Urothelium cell line (cell line): ENCODE measurements around the gene CNKSR2.
"Not testable (repeated sequence)": the region's sequence is repeated elsewhere in the genome, so short reads cannot be mapped to it uniquely, and the experiment has no call there.

Source experiments
- DNase-seq: peaks from one replicate; pipeline ENCODE4 v3.0.0; 2011; ENCODE audit warnings: low spot score, mixed read lengths
- FAIRE-seq: peaks from 2 replicates; lab custom pipeline; 2011; peaks lifted over from hg19 to GRCh38; lab: Jason Lieb, UNC

The CNKSR2 gene

DNA sequence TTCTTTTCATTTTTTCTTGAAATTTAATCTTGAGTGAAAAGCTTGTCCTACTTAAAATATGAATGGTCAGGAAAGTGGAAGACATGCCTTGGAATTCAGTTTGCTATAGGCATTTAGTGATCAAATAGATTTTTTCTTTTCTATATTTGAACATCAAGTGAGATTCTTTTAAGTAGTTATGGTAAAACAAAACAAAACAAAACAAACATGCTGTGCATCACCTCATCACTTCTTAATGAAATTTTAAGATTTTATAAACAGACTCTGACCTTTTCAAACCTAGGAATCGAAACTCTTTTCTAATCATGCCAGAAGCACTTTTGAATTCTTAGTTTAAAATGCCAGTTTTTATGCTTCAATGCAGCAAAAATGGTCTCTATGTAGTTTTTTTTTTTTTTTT is 62.8 kb downstream of the CNKSR2 start:
- FAIRE-seq = no peak
- no peak for DNase-seq

DNA sequence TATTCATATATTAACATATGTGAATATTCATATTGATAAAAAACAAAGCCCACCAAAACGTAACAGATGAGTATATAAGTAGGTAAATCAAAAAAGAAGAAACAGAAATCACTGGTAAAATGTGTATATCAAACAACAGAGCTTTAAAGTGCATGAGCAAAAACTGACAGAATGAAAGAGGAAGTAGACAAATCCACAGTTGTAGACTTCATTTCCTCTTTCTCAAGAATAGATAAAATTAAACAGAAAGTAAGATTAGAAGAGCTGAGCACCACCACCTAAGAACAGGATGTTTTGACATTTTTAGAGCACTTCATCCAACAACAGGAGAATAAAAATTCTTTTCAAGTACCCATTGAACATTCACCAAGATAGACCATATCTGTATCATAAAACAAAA is 64.6 kb downstream of the CNKSR2 start:
- no peak for DNase-seq
- no peak for FAIRE-seq

DNA sequence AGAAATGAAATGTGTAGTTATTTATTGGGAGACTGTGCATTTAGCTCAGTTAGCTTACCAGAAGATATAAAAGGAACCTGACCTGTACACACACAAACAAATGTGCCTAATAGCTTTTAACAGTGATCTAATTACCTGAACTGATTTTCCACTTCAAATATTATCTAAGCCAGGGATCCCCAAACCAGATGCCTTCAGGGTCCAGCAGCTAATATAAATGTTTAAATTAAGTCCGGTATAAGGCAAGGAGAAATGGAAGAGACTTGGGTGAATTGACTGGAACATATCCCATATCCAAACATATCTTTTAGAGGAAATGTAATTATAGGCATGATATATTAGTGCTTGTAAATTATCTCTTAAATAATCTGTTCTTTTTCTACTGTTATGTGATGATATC is 66.7 kb downstream of the CNKSR2 start:
- FAIRE-seq = no peak
- no peak for DNase-seq

DNA sequence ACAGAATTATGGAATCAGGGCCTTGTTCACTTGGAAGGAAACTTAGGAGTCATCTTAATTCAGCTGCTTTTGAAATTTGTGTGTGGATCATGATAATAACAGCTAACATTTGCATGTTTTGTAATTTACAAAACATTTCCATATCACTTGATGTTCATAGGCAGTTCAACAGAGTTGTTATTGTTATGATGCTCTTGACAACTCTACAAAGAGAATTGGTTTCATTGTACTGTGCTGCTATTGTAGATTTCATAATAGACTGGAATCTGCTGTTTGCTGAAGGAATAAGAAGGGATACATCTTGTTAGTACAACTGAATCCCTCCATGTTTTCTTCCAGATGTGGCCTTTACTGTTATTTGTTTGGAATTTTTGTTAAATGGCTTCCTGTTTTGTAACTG is 83.5 kb downstream of the CNKSR2 start:
- no peak for FAIRE-seq
- DNase-seq = no peak

DNA sequence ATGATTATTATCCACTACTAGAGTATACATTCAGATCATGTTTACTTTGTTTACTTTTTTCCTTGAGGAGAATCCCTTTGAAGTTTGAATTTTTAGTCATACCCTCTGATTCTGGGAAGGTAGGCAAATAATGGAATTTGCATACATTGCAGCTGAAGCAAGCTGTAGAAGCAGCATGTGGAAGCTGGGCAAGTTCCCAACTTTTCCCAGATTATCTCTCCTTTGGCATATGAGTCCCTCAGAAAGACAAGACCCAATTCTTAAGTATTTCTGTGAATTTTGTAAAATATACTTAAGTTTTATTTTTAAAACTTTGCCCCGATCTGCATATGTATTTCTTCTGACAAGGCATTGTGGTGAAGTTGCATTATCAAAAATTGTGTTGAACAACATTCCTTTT is 94.9 kb downstream of the CNKSR2 start:
- DNase-seq = no peak
- no peak for FAIRE-seq

DNA sequence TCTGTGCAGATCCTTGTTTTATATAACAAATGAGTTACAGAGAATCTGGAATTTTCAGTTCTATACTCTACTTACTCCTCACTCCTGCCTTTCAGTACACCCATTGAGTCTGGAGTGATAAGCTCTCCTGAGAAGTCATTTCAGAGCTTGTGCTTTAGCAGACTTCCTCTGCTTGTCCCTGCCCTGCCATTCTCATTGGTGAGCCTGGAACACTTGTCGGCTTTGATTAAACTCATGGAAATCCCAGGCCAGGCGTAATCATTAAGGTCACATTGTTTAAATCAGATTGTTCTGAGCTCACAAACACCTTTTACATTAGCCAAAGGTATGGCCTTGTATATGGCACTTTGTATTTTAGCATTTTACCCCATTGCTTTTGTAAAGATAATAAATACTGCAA is 102.7 kb downstream of the CNKSR2 start:
- DNase-seq (no peak), FAIRE-seq (no peak)

DNA sequence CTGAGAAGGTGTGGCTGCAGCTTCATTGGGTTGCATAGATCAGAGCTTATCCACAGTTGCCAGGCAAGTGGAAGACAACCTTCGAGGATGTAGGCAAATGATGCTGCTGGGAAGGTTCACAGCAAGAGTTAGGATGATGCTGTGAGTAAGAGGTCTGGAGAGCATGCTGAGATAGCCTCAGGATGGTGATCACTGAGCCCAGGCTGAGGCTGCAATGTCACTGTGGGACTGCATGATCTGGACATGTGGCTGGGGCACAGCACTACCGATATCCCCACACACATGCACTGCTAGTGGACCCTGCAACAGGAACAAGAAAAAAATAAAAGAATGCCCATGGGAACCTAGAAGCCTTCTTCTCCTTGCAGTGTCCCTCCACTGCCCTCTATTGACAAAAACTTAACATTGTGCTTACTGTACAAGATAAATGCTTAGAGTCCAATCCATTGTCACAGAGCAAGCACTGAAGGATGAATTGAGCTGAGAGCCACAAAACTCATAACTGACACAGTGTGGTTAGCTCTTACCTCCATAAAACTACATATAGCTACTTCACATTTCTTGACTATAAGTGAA is 105.6 kb downstream of the CNKSR2 start:
- FAIRE-seq (no peak), DNase-seq (peak; percentile 4)

DNA sequence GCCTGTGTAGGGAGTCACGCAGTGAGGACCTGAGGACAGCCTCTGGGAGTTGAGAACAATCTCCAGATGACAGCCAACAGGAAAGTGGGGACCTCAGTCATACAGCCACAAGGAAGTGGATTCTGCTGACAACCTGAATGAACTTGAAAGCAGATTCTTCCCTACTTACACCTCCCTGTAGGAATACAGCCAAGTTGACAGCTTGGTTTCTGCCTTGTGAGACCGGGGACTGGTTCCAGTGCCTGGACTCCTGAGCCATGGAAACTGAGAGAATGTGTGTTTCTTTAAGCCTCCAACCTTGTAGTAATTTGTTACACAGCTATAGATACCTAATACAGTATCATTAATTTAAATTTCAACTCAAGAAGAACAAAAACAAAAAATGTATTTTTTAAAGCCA is 107.5 kb downstream of the CNKSR2 start:
- DNase-seq = no peak
- no peak for FAIRE-seq

DNA sequence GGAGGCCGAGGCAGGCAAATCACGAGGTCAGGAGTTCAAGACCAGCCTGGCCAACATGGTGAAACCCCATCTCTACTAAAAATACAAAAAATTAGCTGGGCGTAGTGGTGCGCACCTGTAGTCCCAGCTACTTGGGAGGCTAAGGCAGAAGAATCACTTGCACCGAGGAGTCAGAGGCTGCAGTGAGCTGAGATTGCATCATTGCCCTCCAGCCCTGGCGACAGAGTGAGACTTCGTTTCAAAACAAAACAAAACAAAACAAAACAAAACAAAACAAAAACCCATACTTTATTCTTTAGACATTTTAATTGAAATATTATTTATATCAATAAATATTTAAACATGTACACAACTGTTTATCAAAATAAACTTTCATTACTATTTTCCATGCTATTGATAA is 109.8 kb downstream of the CNKSR2 start:
- FAIRE-seq, DNase-seq: not testable (repeated sequence)

DNA sequence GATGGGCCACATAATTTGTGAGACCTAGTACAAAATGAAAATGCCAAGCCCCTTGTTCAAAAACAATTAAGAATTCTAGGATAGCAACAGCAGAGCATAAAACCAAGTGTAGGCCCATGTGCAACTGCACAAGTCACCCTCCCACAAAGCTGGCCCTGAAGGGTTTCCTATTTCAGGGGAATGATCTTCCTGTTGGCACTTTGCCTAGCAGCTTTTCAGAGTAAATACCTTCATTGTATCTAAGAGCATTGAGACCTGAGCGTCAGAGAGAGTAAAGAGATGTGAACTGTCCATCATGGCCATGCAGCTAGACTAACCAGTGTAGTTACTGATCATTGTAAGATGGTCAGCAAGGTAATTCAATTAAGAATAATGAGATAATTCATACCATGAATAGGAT is 113.6 kb downstream of the CNKSR2 start:
- peak; percentile 2 for DNase-seq
- no peak for FAIRE-seq

DNA sequence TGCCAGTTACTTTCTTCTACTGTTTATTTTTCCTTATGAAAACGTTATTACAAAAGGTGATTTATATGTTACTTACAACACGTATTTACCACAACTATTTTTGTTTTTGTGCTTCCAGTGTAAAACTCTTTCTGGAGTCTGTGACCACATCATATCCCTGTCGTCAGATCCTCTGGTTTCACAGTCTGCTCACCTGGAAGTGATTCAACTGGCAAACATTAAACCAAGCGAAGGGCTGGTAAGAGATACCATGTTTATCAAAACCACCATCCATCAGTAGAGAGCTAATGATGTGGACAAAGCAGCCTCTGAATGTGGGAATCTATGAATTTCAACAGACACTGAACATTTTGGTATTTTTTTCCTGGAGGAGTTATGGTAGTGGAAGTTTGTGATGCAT is 116.1 kb downstream of the CNKSR2 start:
- FAIRE-seq (no peak), DNase-seq (no peak)

DNA sequence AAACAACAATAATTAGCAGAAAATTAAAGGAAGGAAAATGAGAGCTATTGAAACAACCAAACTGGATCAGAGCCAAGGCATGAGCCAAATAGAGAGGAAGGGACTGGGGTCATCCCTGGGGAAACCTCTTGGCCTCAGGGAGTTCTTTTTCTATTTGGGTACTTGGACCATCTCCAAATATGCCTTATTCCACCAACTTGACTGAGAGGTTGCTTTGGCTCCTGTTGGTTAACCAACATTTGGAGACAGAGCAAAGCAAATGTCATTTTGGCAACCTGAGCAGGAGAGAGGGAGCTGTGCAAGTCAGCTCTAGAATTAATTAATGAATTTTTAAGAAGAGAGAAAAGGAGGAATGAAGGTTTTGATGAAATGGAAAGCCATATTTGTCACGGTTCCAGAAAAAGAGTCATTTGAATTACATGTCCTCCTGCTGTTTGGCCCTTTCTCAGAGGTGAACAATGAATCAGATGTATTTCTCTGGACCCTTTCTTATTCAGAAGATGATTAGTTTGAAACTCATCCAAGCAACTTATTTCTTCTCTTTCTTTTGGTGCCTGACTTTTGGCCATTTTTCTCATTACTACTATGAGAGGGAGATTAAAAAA is 119.1 kb downstream of the CNKSR2 start:
- FAIRE-seq (no peak), DNase-seq (no peak)

DNA sequence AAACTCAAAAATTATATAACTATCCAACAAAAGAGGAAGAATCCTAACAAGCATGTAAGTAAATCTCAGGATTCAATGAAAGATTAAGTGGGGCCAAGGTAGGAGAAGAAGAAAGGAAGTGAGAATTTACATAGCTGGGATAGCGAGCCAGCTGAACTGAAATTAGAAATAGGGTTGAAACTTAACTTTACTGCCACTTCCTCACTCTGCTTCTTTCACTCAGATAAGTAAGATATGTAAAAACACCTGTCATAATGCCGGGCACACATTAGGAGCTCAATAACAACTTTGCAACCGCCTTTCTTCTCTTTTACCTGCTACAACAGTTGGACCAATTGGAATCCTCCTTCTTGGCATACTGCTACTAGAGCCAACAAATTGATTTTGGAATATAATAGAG is 129.4 kb downstream of the CNKSR2 start:
- DNase-seq (no peak), FAIRE-seq (no peak)

DNA sequence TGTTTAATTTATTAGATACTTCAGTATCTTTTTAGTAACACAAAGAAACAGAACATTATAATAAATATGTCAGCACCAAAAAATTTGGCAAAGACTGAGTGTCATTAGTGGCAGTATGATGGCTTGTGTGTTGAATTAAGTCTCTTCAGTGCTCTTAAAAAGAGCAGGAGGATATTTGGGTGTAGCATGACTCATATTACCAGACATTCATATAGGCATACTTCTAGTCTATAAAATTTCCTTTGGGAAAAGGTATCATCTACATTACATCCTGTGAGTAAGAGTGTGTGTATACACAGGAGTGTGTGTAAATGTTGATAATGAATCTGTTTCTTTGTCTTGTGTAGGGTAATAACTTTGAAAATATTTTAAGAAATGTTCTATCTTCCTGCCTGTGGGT is 135.7 kb downstream of the CNKSR2 start:
- DNase-seq (peak; percentile 1), FAIRE-seq (no peak)

DNA sequence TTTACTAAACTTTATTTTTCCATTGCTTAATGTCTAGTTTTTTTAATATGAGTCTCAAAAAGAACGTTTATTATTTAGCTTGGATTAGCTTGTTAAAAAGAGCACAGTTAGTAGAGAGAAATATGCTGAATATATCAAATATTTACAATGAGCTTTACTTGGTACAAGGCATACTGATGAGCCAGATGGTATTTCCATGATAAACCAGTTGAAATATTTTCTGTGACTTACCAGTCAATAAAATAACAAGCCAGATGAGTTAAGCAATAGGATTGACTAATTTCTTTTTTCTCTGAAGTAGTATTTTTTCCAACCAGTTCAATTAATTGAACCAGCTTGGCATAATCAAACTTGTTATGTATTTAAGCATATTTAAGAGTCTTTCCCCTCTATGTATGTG is 149.8 kb downstream of the CNKSR2 start:
- no peak for DNase-seq

DNA sequence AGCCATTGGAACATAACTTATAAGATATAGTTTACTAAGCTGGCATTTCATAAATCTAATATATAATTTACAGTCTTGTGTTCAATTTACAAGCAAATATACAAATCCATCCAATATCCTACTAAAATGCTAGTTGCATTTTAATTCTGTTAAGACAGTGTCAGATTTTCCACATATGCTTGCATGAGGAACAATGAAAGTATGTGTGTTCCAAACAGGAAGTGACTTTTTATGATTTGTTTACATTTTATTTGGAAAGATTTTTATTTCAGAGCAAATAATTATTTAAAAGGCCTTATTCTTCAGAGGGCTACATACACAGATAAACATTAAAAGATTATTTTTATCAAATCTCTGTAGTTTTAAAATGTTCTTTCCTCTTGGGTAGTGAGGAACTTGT is 153.9 kb downstream of the CNKSR2 start:
- DNase-seq (no peak), FAIRE-seq (no peak)

More for the DNA sequence above, 149.8 kb downstream of the CNKSR2 start:
- no peak for FAIRE-seq

DNA sequence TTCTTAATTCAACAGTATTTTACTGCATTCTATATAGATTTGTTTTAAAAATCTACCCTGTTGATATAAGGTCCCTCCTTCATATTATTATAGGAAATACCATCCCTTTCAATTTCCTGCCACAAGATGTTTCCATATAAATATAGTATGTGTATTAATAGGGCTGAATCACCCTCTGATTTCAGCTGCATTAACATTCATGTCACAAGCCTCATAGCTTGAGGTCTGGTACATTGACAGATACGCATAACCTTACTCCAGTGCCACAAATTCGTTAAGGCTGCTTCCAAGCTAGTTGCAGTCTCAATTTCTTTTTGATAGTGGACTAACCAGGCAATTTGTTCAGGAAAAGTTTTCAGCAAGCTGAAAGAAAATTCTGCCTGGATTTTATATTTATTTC is 155.6 kb downstream of the CNKSR2 start:
- no peak for DNase-seq
- FAIRE-seq = no peak

DNA sequence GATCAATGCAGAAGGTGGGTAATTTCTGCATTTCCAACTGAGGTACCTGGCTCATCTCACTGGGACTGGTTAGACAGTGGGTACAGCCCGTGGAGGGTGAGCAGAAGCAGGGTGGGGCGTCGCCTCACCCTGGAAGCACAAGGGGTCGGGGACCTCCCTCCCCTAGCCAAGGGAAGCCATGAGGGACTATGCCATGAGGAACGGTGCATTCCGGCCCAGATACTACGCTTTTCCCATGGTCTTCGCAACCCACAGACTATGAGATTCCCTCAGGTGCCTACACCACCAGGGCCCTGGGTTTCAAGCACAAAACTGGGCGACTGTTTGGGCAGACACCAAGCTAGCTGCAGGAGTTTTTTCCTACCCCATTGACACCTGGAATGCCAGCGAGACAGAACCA is 170.4 kb downstream of the CNKSR2 start:
- DNase-seq, FAIRE-seq: not testable (repeated sequence)

DNA sequence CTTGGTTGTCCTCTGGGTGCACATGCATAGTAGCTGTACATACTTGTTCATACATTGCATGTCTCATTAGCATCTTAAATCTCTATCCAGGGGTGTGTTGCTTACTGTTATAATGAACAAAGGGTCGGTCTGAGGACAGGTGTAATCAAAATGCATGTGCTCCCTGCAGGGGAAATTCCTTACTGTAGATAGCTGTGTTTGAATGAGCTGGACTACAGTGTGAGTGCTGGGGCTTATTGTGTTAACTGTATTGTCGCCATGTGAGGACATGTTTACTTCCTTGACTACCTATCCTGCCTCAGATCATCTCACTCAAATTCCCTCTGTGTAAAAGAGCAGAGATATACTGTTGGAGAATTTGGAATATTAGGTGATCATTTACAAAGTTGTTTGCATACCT is 185.2 kb downstream of the CNKSR2 start:
- no peak for DNase-seq
- FAIRE-seq = no peak

DNA sequence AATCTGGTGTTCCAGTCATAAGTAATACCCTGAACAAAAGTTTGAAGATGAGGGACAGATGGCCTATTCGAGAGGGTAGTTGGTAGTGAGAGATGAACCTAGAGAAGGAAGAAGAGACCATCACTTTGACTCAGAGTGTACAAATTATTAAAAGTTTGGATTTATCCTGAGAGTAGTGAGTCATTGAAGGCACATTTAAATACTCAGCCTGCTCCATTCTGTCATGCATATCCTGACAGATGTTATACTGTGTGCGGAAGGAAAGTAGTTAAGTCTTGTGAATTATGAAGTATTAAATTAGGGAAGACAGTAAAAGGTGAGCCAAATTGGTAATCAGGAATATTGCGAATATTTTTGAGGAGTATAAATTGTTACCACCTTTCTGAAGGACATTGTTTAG is 190.8 kb downstream of the CNKSR2 start:
- no peak for FAIRE-seq
- DNase-seq = no peak

DNA sequence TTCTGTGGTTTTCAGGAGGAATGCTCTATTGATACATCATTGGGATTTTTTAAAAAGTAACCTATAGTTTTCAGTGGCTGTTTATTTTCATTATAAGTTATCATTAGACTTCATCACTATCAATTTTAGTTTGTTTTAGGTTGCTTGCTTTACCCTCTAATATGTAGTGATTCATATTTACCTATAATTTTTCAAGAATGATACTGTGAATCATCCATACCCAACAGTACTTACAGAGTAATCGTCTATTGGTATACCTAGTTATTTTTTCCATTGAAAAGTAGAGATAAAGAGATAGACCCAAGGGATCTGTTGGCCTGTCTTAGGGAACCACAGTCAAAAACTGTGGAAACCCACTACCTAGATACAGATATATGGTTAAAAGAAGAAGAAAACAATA is 200.6 kb downstream of the CNKSR2 start:
- FAIRE-seq (no peak), DNase-seq (no peak)

DNA sequence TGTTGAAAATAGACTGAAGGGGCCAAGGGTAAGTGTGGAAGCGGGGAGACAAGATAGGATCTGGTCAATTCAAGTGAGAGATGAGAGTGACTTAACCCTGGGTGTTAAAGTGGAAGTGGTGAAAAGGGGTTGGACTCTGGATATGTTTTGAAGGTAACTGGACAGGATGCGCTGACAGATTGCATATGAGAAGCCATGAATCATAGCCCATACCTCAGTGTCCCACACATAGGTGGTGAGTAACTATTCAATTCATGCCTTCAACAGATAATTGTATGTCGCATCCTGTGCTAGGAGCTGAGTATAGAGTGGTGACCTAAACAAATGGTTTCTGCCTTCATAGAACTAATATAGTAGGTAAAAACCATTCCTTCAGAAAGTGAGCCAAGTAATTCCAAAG is 207.3 kb downstream of the CNKSR2 start:
- no peak for FAIRE-seq
- no peak for DNase-seq

DNA sequence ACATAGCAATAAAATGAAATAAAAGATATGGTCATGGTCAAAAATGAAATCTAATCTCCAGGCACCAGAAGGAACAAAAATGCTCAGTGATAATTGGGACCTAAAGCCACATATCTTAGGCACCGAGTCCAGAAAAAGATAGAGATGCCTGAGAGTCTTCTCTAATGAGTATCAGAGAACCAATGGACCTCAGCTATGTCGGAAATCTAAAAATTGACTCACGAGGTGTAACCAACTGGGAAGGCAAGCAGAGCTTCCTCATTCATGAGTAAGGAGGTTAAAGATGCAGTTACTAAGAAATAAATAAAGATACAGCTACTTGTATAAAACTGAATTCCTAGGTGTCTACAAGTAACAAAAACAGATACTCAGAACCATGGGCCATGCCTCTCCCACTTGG is 211.8 kb downstream of the CNKSR2 start:
- no peak for DNase-seq
- no peak for FAIRE-seq
